Measurements from ENCODE around the gene TTBK1.

The TTBK1 gene

GRCh38 chr6:43255408-43256054 lies 12.2 kb downstream of the TTBK1 start:
- no peak for DNase-seq (ENCODE audit: low read depth)

GRCh38 chr6:43256670-43257366 lies 13.5 kb downstream of the TTBK1 start:
- no peak for DNase-seq (ENCODE audit: low read depth)

- no peak for DNase-seq (ENCODE audit: low read depth)
Measured at GRCh38 chr6:43257367-43258145, 14.3 kb downstream of the TTBK1 start.

GRCh38 chr6:43258180-43258579 lies 14.9 kb downstream of the TTBK1 start:
- no peak for DNase-seq (ENCODE audit: low read depth)

GRCh38 chr6:43258807-43259686 lies 15.8 kb downstream of the TTBK1 start:
- DNase-seq (ENCODE audit: low read depth), result no peak

- no peak for DNase-seq (ENCODE audit: low read depth)
Measured at GRCh38 chr6:43260791-43261190, 17.5 kb downstream of the TTBK1 start.

- DNase-seq (ENCODE audit: low read depth), result no peak
Measured at GRCh38 chr6:43261198-43261597, 17.9 kb downstream of the TTBK1 start.

GRCh38 chr6:43262000-43262779 lies 18.9 kb downstream of the TTBK1 start:
- no peak for DNase-seq (ENCODE audit: low read depth)

- DNase-seq (ENCODE audit: low read depth), result no peak
Measured at GRCh38 chr6:43262780-43263313, 19.6 kb downstream of the TTBK1 start.

GRCh38 chr6:43263314-43264178 lies 20.3 kb downstream of the TTBK1 start:
- DNase-seq (ENCODE audit: low read depth), result no peak

- no peak for DNase-seq (ENCODE audit: low read depth)
Measured at GRCh38 chr6:43264599-43265145, 21.4 kb downstream of the TTBK1 start.

GRCh38 chr6:43265564-43265963 lies 22.3 kb downstream of the TTBK1 start:
- DNase-seq (ENCODE audit: low read depth), result no peak

- no peak for DNase-seq (ENCODE audit: low read depth)
Measured at GRCh38 chr6:43267619-43268354, 24.5 kb downstream of the TTBK1 start.

- no peak for DNase-seq (ENCODE audit: low read depth)
Measured at GRCh38 chr6:43268355-43268700, 25.0 kb downstream of the TTBK1 start.

- no peak for DNase-seq (ENCODE audit: low read depth)
Measured at GRCh38 chr6:43268782-43269272, 25.5 kb downstream of the TTBK1 start.

- no peak for DNase-seq (ENCODE audit: low read depth)
Measured at GRCh38 chr6:43269273-43270007, 26.2 kb downstream of the TTBK1 start.

GRCh38 chr6:43271103-43271815 lies 28.0 kb downstream of the TTBK1 start:
- DNase-seq (ENCODE audit: low read depth), result no peak

- DNase-seq (ENCODE audit: low read depth), result no peak
Measured at GRCh38 chr6:43271944-43272343, 28.7 kb downstream of the TTBK1 start.

Measured in non-pigmented ciliary epithelial cell (primary cell).